Measurements from ENCODE around the gene WDR37. TPM values are rescaled to one million over a fixed set of nuclear protein-coding genes. Genes with fewer than 3 reads are reported as not detected.

WDR37 gene
- total RNA-seq, 1 experiment from 2014 or later: 10.4 TPM

- POLR2A ChIA-PET: no interaction called here
- CTCF ChIA-PET: no interaction called here
- DNase-seq (ENCODE audit: low spot score): no peak
- Mint-ChIP-seq H3K36me3 (no peaks in the 10 kb centered on the region), H3K4me3 (no peak overlapping the region), H3K27me3 (ENCODE audit: low read depth) (no peaks in the 10 kb centered on the region), H3K4me1 (0 out of 2 replicates have a peak, but pooled peaks cover 9% of the 10 kb centered on the region), H3K9me3 (no peaks in the 10 kb centered on the region), H3K27ac (no peak overlapping the region)
- no peak for ATAC-seq
- TF ChIP-seq, protein P1, sequence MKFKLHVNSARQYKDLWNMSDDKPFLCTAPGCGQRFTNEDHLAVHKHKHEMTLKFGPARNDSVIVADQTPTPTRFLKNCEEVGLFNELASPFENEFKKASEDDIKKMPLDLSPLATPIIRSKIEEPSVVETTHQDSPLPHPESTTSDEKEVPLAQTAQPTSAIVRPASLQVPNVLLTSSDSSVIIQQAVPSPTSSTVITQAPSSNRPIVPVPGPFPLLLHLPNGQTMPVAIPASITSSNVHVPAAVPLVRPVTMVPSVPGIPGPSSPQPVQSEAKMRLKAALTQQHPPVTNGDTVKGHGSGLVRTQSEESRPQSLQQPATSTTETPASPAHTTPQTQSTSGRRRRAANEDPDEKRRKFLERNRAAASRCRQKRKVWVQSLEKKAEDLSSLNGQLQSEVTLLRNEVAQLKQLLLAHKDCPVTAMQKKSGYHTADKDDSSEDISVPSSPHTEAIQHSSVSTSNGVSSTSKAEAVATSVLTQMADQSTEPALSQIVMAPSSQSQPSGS (CRISPR knock-in tag; IDR thresholded peaks at IDR 0.05; ENCODE audit: borderline replicate concordance, low read depth): no peak
- no peak for TF ChIP-seq TCF7 (CRISPR knock-in tag; IDR thresholded peaks at IDR 0.05; ENCODE audit: low read depth)
- no peak for TF ChIP-seq SP1 (CRISPR knock-in tag; conservative IDR thresholded peaks at IDR 0.05)
- no peak for TF ChIP-seq CREB1 (CRISPR knock-in tag; IDR thresholded peaks at IDR 0.05)
- TF ChIP-seq, protein P2, sequence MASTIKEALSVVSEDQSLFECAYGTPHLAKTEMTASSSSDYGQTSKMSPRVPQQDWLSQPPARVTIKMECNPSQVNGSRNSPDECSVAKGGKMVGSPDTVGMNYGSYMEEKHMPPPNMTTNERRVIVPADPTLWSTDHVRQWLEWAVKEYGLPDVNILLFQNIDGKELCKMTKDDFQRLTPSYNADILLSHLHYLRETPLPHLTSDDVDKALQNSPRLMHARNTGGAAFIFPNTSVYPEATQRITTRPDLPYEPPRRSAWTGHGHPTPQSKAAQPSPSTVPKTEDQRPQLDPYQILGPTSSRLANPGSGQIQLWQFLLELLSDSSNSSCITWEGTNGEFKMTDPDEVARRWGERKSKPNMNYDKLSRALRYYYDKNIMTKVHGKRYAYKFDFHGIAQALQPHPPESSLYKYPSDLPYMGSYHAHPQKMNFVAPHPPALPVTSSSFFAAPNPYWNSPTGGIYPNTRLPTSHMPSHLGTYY (CRISPR knock-in tag; IDR thresholded peaks at IDR 0.05): no peak
- TF ChIP-seq, protein P3, sequence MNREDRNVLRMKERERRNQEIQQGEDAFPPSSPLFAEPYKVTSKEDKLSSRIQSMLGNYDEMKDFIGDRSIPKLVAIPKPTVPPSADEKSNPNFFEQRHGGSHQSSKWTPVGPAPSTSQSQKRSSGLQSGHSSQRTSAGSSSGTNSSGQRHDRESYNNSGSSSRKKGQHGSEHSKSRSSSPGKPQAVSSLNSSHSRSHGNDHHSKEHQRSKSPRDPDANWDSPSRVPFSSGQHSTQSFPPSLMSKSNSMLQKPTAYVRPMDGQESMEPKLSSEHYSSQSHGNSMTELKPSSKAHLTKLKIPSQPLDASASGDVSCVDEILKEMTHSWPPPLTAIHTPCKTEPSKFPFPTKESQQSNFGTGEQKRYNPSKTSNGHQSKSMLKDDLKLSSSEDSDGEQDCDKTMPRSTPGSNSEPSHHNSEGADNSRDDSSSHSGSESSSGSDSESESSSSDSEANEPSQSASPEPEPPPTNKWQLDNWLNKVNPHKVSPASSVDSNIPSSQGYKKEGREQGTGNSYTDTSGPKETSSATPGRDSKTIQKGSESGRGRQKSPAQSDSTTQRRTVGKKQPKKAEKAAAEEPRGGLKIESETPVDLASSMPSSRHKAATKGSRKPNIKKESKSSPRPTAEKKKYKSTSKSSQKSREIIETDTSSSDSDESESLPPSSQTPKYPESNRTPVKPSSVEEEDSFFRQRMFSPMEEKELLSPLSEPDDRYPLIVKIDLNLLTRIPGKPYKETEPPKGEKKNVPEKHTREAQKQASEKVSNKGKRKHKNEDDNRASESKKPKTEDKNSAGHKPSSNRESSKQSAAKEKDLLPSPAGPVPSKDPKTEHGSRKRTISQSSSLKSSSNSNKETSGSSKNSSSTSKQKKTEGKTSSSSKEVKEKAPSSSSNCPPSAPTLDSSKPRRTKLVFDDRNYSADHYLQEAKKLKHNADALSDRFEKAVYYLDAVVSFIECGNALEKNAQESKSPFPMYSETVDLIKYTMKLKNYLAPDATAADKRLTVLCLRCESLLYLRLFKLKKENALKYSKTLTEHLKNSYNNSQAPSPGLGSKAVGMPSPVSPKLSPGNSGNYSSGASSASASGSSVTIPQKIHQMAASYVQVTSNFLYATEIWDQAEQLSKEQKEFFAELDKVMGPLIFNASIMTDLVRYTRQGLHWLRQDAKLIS (CRISPR knock-in tag; IDR thresholded peaks at IDR 0.05; ENCODE audit: borderline replicate concordance): no peak
- TF ChIP-seq FOXJ3 (CRISPR knock-in tag; IDR thresholded peaks at IDR 0.05; ENCODE audit: borderline replicate concordance): no peak
- TF ChIP-seq ETV6 (CRISPR knock-in tag; IDR thresholded peaks at IDR 0.05): no peak
- TF ChIP-seq, protein P4, sequence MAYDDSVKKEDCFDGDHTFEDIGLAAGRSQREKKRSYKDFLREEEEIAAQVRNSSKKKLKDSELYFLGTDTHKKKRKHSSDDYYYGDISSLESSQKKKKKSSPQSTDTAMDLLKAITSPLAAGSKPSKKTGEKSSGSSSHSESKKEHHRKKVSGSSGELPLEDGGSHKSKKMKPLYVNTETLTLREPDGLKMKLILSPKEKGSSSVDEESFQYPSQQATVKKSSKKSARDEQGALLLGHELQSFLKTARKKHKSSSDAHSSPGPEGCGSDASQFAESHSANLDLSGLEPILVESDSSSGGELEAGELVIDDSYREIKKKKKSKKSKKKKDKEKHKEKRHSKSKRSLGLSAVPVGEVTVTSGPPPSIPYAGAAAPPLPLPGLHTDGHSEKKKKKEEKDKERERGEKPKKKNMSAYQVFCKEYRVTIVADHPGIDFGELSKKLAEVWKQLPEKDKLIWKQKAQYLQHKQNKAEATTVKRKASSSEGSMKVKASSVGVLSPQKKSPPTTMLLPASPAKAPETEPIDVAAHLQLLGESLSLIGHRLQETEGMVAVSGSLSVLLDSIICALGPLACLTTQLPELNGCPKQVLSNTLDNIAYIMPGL (CRISPR knock-in tag; IDR thresholded peaks at IDR 0.05): no peak
- TF ChIP-seq ATF6 (CRISPR knock-in tag; IDR thresholded peaks at IDR 0.05): no peak
- TF ChIP-seq NR2C2 (CRISPR knock-in tag; IDR thresholded peaks at IDR 0.05): no peak
- no peak for TF ChIP-seq CREM (CRISPR knock-in tag; IDR thresholded peaks at IDR 0.05)
Observed at GRCh38 chr10:1029838-1030237, 26.3 kb upstream of the WDR37 start.

DNA sequence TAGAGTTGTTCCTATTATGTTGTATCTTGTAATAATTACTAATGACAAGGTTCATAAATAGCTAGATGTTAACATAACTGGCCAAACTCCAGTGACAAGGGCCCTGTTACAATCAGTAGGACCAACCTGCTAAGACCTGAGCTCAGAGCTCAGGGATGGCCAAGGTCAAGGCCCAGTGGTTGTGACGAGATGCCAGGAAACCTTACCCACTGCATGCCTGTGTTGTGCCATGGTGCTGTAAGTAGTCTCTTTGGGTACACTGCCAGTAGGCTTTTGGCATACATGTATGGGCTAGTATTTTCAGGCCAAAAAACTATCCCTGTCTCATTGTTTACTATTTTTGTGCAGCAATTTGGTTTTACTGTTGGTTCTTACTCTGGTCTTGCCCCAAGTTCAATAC is 22.6 kb upstream of the WDR37 start:
- Mint-ChIP-seq H3K4me1 (0 out of 2 replicates have a peak, but pooled peaks cover 9% of the 10 kb centered on the region), H3K27ac (no peak overlapping the region), H3K4me3 (no peak overlapping the region), H3K9me3 (no peaks in the 10 kb centered on the region), H3K27me3 (ENCODE audit: low read depth) (no peaks in the 10 kb centered on the region), H3K36me3 (no peaks in the 10 kb centered on the region)
- POLR2A ChIA-PET: no interaction called here
- ATAC-seq (no peak), DNase-seq (ENCODE audit: low spot score) (no peak)
- CTCF ChIA-PET: no interaction called here
- TF ChIP-seq ZNF317 (CRISPR knock-in tag; IDR thresholded peaks at IDR 0.05; ENCODE audit: borderline replicate concordance, low read depth) (no peak), FOXJ3 (CRISPR knock-in tag; IDR thresholded peaks at IDR 0.05; ENCODE audit: borderline replicate concordance) (no peak), SMAD4 (CRISPR knock-in tag; IDR thresholded peaks at IDR 0.05) (no peak)

Measured in WTC11 (cell line).